Fibroblast of lung (primary cell): ENCODE data around the gene TAPT1. TPM values are rescaled to one million over a fixed set of nuclear protein-coding genes. Genes with fewer than 3 reads are reported as not detected.

Experiments
- DNase-seq, 2 donors: peaks; one replicate each; pipeline versions ENCODE4 v3.0.0 to v3.0.0-alpha.2; 2010; ENCODE audit warnings: low read depth in 2 of 2
- H2AFZ ChIP-seq: 2 replicates; pipeline ENCODE4 v1.5.1; 2012; ENCODE audit warnings: low read length, control low read depth, inconsistent platforms
- H3K27ac ChIP-seq: 2 replicates; pipeline ENCODE4 v1.5.1; 2011; ENCODE audit warnings: low read length, control low read depth; ENCODE audit not compliant: insufficient read depth
- H3K27me3 ChIP-seq: 2 replicates; pipeline ENCODE4 v1.5.1; 2011; ENCODE audit warnings: mild to moderate bottlenecking, low read length; ENCODE audit not compliant: control insufficient read depth, insufficient read depth
- H3K36me3 ChIP-seq: 2 replicates; pipeline ENCODE4 v1.5.1; 2011; ENCODE audit warnings: low read length; ENCODE audit not compliant: control insufficient read depth, insufficient read depth
- H3K4me1 ChIP-seq: 2 replicates; pipeline ENCODE4 v1.5.1; 2011; ENCODE audit warnings: low read length; ENCODE audit not compliant: control insufficient read depth, insufficient read depth; ENCODE audit errors: extremely low read depth
- H3K4me2 ChIP-seq: 2 replicates; pipeline ENCODE4 v1.5.1; 2011; ENCODE audit warnings: low read length, control low read depth; ENCODE audit not compliant: insufficient read depth; ENCODE audit errors: extremely low read depth
- H3K4me3 ChIP-seq, 4 experiments: fragments of 200-600 bp in 1 of 4; sonication (generic) in 1 of 4; replicated peaks in 1 of 4; 2 replicates each; pipeline ENCODE4 v1.5.1; 2011 to 2016; ENCODE audit warnings: low read length in 4 of 4, low read depth in 3 of 4, mild to moderate bottlenecking in 3 of 4, control low read depth in 2 of 4, inconsistent platforms in 1 of 4, mixed read lengths in 1 of 4; ENCODE audit not compliant: insufficient read depth in 1 of 4; ENCODE audit errors: control extremely low read depth in 1 of 4
- H3K79me2 ChIP-seq: 2 replicates; pipeline ENCODE4 v1.5.1; 2012; ENCODE audit warnings: mild to moderate bottlenecking, low read length, inconsistent platforms; ENCODE audit not compliant: control insufficient read depth, insufficient read depth
- H3K9ac ChIP-seq: 2 replicates; pipeline ENCODE4 v1.5.1; 2011; ENCODE audit warnings: mild to moderate bottlenecking, low read length, control low read depth; ENCODE audit not compliant: insufficient read depth
- H3K9me3 ChIP-seq: 2 replicates; pipeline ENCODE4 v1.5.1; 2012; ENCODE audit warnings: low read depth, low read length; ENCODE audit not compliant: control insufficient read depth, insufficient read depth
- H4K20me1 ChIP-seq: 2 replicates; pipeline ENCODE4 v1.5.1; 2011; ENCODE audit warnings: low read length; ENCODE audit not compliant: control insufficient read depth, insufficient read depth; ENCODE audit errors: extremely low read depth
- CTCF ChIP-seq, 2 donors: IDR thresholded peaks in 1 of 2; conservative IDR thresholded peaks in 1 of 2; 1 replicate in 1 of 2; 2 replicates in 1 of 2; pipeline ENCODE4 v1.5.1; 2011 to 2012; ENCODE audit warnings: low read length in 2 of 2, control low read depth in 1 of 2, inconsistent platforms in 1 of 2, low read depth in 1 of 2, mild to moderate bottlenecking in 1 of 2
- EZH2 ChIP-seq: IDR thresholded peaks from 2 replicates; pipeline ENCODE4 v1.5.1; 2012; ENCODE audit warnings: low read length, control low read depth, mild to moderate bottlenecking; ENCODE audit errors: missing control alignments
- polyA plus RNA-seq, 2 donors: library from polyadenylated mRNA; depleted of rRNA in 1 of 2; stranded (reverse) in 1 of 2; unstranded in 1 of 2; fragments of >200 nt; gene quantifications; 2 replicates each; pipeline ENCODE4 v1.2.1, GENCODE V29; 2011 to 2012; ENCODE audit warnings: missing spikeins in 1 of 2
- total RNA-seq: library from RNA; depleted of rRNA; stranded (reverse); fragments of >200 nt; gene quantifications from 2 replicates; pipeline ENCODE4 v1.2.1, GENCODE V29; 2014

TAPT1 gene
- total and polyA plus RNA-seq, 2 donors (not counting 1 experiment from before 2014, with no cell fraction given): 18.7 to 20.6 TPM

- H3K4me2 ChIP-seq: no peak overlapping the region
- H3K79me2 ChIP-seq: no peaks in the 10 kb centered on the region
- H3K36me3 ChIP-seq: no peaks in the 10 kb centered on the region
- H2AFZ ChIP-seq: no peak overlapping the region
- no peaks in the 10 kb centered on the region for H4K20me1 ChIP-seq
- no peaks in the 10 kb centered on the region for H3K9me3 ChIP-seq
- H3K27ac ChIP-seq: no peak overlapping the region
- no peak overlapping the region for H3K4me3 ChIP-seq
- no peak for DNase-seq
- no peak for TF ChIP-seq CTCF (conservative IDR thresholded peaks at IDR 0.05 in 1 of 2, IDR thresholded peaks at IDR 0.05 in 1 of 2; ENCODE audit: low read depth in 1 of 2, low read length in 2 of 2)
- no peak for TF ChIP-seq EZH2
- H3K9ac ChIP-seq: no peak overlapping the region
- no peaks in the 10 kb centered on the region for H3K4me1 ChIP-seq
- no peaks in the 10 kb centered on the region for H3K27me3 ChIP-seq
These were observed 14.0 kb downstream of the TAPT1 start for GRCh38 chr4:16212138-16212782.

- H4K20me1 ChIP-seq: no peaks in the 10 kb centered on the region
- H3K9me3 ChIP-seq: no peaks in the 10 kb centered on the region
- no peak overlapping the region for H3K4me3 ChIP-seq
- no peak overlapping the region for H2AFZ ChIP-seq
- no peak overlapping the region for H3K4me2 ChIP-seq
- H3K36me3 ChIP-seq: peaks cover 3% of the 10 kb centered on the region
- H3K27me3 ChIP-seq: no peaks in the 10 kb centered on the region
- H3K9ac ChIP-seq: no peak overlapping the region
- H3K4me1 ChIP-seq: no peaks in the 10 kb centered on the region
- H3K27ac ChIP-seq: no peak overlapping the region
- no peak for DNase-seq
- H3K79me2 ChIP-seq: no peaks in the 10 kb centered on the region
- TF ChIP-seq CTCF (conservative IDR thresholded peaks at IDR 0.05 in 1 of 2, IDR thresholded peaks at IDR 0.05 in 1 of 2; ENCODE audit: low read depth in 1 of 2, low read length in 2 of 2) (no peak), EZH2 (no peak)
These were observed 18.9 kb downstream of the TAPT1 start for GRCh38 chr4:16207409-16207808.

- DNase-seq: no peak
- Histone ChIP-seq H3K27me3 (no peaks in the 10 kb centered on the region), H3K4me1 (no peaks in the 10 kb centered on the region), H3K9ac (no peak overlapping the region), H4K20me1 (no peaks in the 10 kb centered on the region), H3K36me3 (peaks cover 3% of the 10 kb centered on the region), H3K9me3 (no peaks in the 10 kb centered on the region), H3K4me2 (no peak overlapping the region), H3K4me3 (no peak overlapping the region), H2AFZ (no peak overlapping the region), H3K79me2 (no peaks in the 10 kb centered on the region), H3K27ac (no peak overlapping the region)
- TF ChIP-seq EZH2 (no peak), CTCF (conservative IDR thresholded peaks at IDR 0.05 in 1 of 2, IDR thresholded peaks at IDR 0.05 in 1 of 2; ENCODE audit: low read depth in 1 of 2, low read length in 2 of 2) (no peak)
These were observed 19.4 kb downstream of the TAPT1 start for GRCh38 chr4:16206848-16207247.
